ENCODE measurements around the gene MAJIN.

Gene MAJIN

GRCh38 chr11:64932324-64932723 lies 39.6 kb downstream of the MAJIN start:
- TF ChIP-seq CTCF (IDR thresholded peaks at IDR 0.05) (no peak), ZFX (IDR thresholded peaks at IDR 0.05; ENCODE audit: borderline replicate concordance) (no peak)
- no peak overlapping the region for H3K27ac ChIP-seq

- TF ChIP-seq CTCF (IDR thresholded peaks at IDR 0.05) (no peak), ZFX (IDR thresholded peaks at IDR 0.05; ENCODE audit: borderline replicate concordance) (no peak)
- H3K27ac ChIP-seq: no peak overlapping the region
Observed at GRCh38 chr11:64931290-64931689, 40.6 kb downstream of the MAJIN start.

GRCh38 chr11:64930340-64930739 lies 41.6 kb downstream of the MAJIN start:
- TF ChIP-seq CTCF (IDR thresholded peaks at IDR 0.05) (no peak), ZFX (IDR thresholded peaks at IDR 0.05; ENCODE audit: borderline replicate concordance) (no peak)
- no peak overlapping the region for H3K27ac ChIP-seq

GRCh38 chr11:64929625-64930024 lies 42.3 kb downstream of the MAJIN start:
- H3K27ac ChIP-seq: no peak overlapping the region
- no peak for TF ChIP-seq ZFX (IDR thresholded peaks at IDR 0.05; ENCODE audit: borderline replicate concordance)
- TF ChIP-seq CTCF (IDR thresholded peaks at IDR 0.05): no peak

- TF ChIP-seq CTCF (IDR thresholded peaks at IDR 0.05) (no peak), ZFX (IDR thresholded peaks at IDR 0.05; ENCODE audit: borderline replicate concordance) (no peak)
- H3K27ac ChIP-seq: no peak overlapping the region
Observed at GRCh38 chr11:64928957-64929356, 43.0 kb downstream of the MAJIN start.

GRCh38 chr11:64926689-64927088 lies 45.2 kb downstream of the MAJIN start:
- no peak overlapping the region for H3K27ac ChIP-seq

More at GRCh38 chr11:64926689-64927088, 45.2 kb downstream of the MAJIN start:
- TF ChIP-seq CTCF (IDR thresholded peaks at IDR 0.05): no peak
- no peak for TF ChIP-seq ZFX (IDR thresholded peaks at IDR 0.05; ENCODE audit: borderline replicate concordance)
